GM06990 (cell line): ENCODE data around the gene AGTRAP.
A peak's percentile ranks its signal among the peaks of the same experiment; 100 is the strongest.

ENCODE experiments used
- DNase-seq: peaks from one replicate; pipeline ENCODE4 v3.0.0-alpha.2; 2011; ENCODE audit not compliant: insufficient read length; ENCODE audit errors: extremely low read depth
- H3K27me3 ChIP-seq: replicated peaks from 2 replicates; pipeline ENCODE4 v1.6.0; 2011; ENCODE audit warnings: low read length; ENCODE audit not compliant: control insufficient read depth, insufficient read depth
- H3K36me3 ChIP-seq: 2 replicates; pipeline ENCODE4 v1.5.1; 2011; ENCODE audit warnings: low read length; ENCODE audit not compliant: control insufficient read depth, insufficient read depth
- H3K4me3 ChIP-seq: replicated peaks from 2 replicates; pipeline ENCODE4 v1.5.1; 2011; ENCODE audit warnings: low read depth, mild to moderate bottlenecking, control low read depth, low read length
- TF ChIP-seq, protein P1 (sequence below): IDR thresholded peaks from 2 replicates; pipeline ENCODE4 v1.5.1; 2011; ENCODE audit warnings: low read length, control low read depth, mild to moderate bottlenecking, inconsistent platforms; ENCODE audit not compliant: insufficient read depth, poor library complexity, severe bottlenecking

AGTRAP gene

GRCh38 chr1:11735854-11736745 is at the start of gene AGTRAP:
AGTRAP (plus strand) TSS chr1:11736136; CDS start chr1:11736209, 73 bp downstream.
- H3K27me3 ChIP-seq = no peaks in the 10 kb centered on the region
- H3K4me3 ChIP-seq = peak within 1 kb of the TSS; percentile 95
- TF ChIP-seq, protein P1, sequence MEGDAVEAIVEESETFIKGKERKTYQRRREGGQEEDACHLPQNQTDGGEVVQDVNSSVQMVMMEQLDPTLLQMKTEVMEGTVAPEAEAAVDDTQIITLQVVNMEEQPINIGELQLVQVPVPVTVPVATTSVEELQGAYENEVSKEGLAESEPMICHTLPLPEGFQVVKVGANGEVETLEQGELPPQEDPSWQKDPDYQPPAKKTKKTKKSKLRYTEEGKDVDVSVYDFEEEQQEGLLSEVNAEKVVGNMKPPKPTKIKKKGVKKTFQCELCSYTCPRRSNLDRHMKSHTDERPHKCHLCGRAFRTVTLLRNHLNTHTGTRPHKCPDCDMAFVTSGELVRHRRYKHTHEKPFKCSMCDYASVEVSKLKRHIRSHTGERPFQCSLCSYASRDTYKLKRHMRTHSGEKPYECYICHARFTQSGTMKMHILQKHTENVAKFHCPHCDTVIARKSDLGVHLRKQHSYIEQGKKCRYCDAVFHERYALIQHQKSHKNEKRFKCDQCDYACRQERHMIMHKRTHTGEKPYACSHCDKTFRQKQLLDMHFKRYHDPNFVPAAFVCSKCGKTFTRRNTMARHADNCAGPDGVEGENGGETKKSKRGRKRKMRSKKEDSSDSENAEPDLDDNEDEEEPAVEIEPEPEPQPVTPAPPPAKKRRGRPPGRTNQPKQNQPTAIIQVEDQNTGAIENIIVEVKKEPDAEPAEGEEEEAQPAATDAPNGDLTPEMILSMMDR = peak; percentile 12
- DNase-seq = peak; percentile 89
- H3K36me3 ChIP-seq = no peaks in the 10 kb centered on the region

DNA sequence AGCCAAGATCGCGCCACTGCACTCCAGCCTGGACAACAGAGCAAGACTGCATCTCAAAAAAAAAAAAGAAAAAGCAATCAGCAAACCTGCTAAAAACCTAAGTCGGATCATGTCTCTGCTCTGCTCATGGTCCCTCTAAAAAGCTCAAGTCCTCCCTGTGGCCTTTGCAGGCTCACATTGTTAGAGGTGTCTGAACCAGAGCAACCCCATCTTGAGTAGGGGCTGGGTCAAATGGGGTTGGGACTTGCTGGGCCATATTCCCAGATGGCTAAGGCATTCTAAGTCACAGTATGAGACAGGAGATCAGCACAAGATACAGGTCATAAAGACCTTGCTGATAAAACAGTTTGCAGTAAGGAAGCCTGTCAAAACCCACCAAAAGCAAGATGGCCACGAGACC is 47.4 kb upstream of the AGTRAP start:
- TF ChIP-seq, protein P1 = no peak
- Histone ChIP-seq H3K36me3 (no peaks in the 10 kb centered on the region), H3K4me3 (no peak overlapping the region), H3K27me3 (peaks cover 2% of the 10 kb centered on the region)
- DNase-seq = no peak

DNA sequence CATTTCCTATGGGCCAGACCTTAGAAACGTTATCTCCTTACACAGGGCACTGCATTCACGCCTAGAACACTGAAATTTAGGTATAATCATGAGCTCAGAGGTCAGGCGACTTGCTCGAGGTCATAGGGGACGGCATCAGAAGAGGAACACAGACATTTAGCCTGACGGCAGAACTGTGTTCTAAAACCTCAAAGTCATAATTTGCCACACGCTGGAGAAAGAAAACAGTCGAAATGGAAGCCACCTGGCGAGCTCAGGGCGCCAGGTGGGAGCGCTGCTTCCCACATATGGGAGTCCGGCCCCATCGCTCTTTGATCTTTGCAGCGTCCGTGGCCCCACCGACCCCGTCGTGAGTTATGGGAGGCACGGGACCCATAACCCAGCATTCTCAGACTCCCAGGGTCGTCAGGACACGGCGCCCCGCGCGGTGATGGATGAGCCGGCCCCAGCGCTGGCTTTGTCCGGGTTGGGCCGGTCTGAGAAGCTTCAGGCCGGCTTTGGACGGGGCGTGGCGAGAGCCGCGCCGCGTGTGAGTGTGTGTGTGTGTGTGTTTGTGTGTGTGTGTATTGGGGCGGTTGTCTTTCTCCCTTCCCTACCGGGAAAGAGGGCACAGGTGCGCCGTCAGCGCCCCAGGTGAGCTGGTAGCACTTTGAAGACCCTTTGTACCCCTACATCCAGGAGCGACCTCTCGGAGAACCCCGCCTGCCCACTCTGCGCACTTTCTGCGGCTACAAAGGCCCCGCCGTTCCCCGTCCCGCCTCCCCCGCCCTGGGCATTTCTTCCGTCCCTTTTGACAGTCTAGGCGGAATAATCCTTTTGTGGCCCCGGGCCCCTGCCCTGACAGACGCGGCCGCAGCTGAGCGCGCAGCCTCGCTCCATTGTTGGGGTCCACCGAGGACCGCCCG is 45.3 kb upstream of the AGTRAP start:
- no peak overlapping the region for H3K4me3 ChIP-seq
- no peak for DNase-seq
- H3K27me3 ChIP-seq = peaks cover 4% of the 10 kb centered on the region
- no peaks in the 10 kb centered on the region for H3K36me3 ChIP-seq
- TF ChIP-seq, protein P1 = no peak

DNA sequence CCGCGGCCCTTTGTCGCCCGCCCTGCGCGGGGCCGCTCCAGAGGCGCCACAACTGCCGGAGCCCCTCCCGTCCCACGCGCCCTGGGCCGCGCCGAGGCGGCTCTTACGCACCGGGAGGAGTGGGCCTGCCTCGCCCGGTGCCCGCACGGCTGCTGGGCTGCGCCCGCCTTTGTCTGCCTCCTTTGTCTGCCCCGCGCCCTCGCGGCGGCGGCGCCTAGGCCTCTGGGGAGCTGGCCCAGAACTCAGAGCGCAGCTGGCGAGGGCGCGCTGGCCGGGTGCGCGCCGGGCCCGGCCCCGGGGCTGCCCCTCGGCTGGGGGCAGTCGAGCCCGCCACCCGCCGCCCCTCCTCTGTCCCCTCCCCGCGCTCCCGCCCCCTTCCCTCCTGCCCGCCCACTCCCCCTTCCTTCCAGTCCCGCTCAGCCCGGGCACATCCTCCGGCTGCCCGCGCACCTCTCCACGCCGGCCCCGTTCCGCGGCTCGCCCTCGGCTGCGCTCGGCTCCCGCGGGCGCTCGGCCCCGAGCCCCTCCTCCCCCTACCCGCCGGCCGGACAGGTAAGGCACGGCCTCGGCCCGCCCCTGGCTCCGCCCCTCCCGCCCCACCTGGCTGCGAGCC is 44.5 kb upstream of the AGTRAP start, which contains the start of gene DRAXIN:
Gene DRAXIN, plus strand, starts transcription at position 409 of the 613 bp plus-strand sequence. CDS start 14,549 bp downstream, outside the sequence.
- Histone ChIP-seq H3K4me3 (no peak within 1 kb of the TSS), H3K36me3 (no peaks in the 10 kb centered on the region), H3K27me3 (peaks cover 4% of the 10 kb centered on the region)
- TF ChIP-seq, protein P1 = no peak
- DNase-seq = no peak

GRCh38 chr1:11691928-11692711 is 43.8 kb upstream of the AGTRAP start:
- Histone ChIP-seq H3K4me3 (no peak overlapping the region), H3K27me3 (peaks cover 4% of the 10 kb centered on the region), H3K36me3 (no peaks in the 10 kb centered on the region)
- TF ChIP-seq, protein P1 = no peak
- no peak for DNase-seq
